HG02588 (cell line): ENCODE data around the gene PWWP2A.

Source experiments
- ATAC-seq: cut with Tn5 transposase; IDR thresholded peaks from one replicate; pipeline ENCODE4 v1.9.1; 2021; ENCODE audit warnings: mild to moderate bottlenecking, moderate library complexity; ENCODE audit not compliant: unreplicated experiment

The PWWP2A gene

GRCh38 chr5:160133918-160134304, 14.7 kb upstream of the PWWP2A start:
- no peak for ATAC-seq

- ATAC-seq = no peak
Measured at GRCh38 chr5:160133071-160133917, 14.0 kb upstream of the PWWP2A start.

DNA sequence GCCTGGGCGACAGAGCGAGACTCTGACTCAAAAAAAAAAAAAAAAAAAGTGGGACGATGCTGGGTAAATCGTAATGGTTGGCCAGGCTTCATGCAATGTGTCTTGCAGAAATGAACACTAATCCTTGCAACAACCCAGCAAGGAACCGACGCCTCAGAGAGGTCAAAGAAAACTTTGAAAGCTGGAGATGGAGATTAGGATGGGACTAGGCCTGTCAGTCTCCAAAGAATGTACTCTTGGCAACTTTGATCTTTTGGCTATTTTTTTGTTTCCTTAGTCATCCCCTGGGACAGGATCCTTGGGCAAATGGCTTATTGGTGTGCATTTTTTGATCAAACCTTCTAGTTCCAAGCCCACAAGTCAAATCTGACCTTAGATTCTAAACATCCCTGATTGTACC, 10.6 kb upstream of the PWWP2A start:
- no peak for ATAC-seq

DNA sequence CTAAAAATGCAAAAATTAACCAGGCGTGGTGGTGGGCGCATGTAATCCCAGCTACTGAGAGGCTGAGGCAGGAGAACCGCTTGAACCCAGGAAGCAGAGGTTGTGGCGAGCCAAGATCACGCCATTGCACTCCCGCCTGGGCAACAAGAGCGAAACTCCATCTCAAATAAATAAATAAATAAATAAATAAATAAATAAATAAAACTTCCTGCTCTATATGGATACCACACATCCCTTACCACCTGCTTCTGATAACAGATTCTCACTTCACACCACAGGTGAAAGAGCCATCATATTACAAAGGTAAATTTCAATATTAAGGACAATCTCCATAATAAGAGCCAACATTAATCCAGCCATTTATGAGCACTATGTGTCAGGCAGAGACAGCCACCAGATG, 9.4 kb upstream of the PWWP2A start:
- ATAC-seq = no peak

DNA sequence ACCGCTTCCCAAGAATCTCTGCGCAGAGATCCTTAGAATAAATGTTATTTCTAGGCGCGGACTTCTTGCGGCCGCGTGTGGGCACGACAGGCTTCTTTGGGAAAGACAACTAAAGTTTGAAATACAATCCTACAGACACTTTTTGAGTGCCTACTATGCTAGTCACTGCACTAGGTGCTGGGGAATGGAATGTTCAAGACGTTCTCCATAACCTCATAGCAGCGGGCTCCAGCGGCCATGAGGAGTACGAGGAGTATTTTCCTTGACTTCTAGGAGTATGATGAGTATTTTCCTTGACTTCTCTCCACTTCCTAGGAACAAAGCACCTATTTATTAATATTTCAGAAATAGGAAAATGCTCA, 636 bp upstream of the PWWP2A start:
- ATAC-seq = peak; percentile 3

- peak; percentile 26 for ATAC-seq
Measured at GRCh38 chr5:160118349-160119141, 705 bp downstream of the PWWP2A start.

DNA sequence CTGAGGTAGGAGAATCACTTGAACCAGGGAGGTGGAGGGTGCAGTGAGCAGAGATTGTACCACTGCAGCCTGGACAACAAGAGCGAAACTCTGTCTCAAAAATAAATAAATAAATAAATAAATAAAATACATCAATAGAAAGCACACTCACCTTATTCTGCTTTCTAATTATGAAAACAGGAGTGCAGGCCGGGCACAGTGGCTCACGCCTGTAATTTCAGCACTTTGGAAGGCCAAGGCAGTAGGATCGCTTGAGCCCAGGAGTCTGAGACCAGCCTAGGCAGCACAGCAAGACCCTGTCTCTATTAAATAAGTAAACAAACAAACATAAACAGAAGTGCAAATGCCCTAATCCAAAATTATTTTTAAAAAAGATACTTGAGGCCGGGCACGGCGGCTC, 2.3 kb downstream of the PWWP2A start:
- no peak for ATAC-seq

DNA sequence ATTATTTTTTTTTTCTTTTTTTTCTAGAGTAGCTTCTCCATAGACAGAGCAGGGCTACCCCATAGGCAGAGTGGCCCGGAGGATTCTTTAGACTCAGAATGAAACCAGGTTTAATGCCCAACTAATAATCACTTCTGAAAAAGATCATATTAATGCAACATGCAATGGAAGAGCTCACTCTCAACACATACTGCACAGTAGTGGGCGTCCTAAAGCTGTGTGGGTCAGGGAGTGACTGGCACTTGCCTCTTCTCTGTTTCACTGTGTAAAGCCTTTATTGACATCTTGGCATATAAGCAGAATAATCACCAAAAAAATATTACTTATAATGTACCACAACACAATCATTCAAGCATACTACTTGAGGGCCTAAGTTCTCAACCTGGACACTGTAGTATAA, 11.1 kb downstream of the PWWP2A start:
- ATAC-seq = no peak

DNA sequence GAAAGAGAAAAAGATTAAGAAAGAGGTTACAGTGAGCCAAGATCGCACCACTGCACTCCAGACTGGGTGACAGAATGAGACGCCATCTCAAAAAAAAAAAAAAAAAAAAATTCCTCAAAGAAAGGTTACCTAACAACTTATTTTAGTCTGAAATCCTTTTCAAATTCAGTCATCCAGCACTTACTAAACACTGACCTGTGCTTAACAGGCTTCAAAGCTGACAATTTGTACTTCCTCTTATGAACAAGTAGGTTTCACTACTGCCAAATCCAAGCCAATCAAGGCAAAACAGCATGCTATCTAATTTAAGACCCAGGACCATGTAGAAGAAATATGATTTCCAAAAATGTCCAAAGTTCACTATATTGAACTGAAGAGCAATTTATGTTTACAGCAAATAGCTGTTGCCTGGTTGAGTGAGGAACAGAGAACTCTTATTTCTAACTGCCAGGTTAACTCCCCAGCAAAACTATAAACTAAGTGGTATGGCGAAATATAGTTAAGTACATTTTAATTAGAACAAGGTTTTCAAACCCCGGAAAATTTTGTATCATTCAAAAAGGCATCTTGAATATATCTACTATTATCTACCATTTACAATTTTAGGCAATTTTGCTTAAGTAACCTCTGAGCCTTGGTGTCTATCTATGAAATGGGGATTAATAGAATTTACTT, 13.4 kb downstream of the PWWP2A start:
- ATAC-seq = peak; percentile 73

DNA sequence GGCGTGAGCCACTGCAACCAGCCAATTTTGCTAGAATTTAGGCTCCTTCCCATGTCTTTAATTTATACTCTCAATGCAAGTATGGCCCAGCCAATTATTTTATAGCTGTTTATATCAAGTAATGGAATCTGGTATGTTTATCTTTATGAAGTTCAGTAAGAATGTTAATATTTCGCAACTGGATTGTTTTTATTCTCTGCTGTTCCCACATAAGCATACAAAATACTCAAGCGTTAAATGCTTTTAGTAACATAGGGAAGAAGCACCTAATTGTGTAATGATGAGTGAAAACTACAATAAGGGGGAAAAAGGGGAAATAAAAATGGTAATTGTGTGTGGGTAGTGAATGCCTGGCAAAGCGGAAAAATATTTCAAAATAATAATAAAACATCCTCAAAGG, 21.3 kb downstream of the PWWP2A start:
- no peak for ATAC-seq

DNA sequence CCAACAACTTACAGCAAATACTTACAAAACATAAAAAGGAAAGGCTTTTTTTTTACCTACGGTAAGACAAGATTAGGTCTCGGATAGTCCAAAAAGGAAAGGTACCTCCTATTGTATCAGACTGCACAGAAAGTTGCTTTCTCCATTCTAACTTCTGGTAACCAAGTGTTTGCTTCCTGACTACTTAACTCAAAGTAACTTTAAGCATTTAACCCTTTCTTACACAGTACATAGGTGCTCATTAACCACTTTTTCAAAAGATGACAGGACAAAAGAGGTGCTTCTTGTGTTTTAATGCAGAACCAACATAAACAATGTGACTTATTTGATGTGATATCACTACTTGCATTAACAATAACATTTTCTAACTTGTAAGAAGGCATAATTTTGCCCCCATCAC, 23.1 kb downstream of the PWWP2A start:
- ATAC-seq = no peak

- peak; percentile 73 for ATAC-seq
Measured at GRCh38 chr5:160092960-160093707, 26.1 kb downstream of the PWWP2A start.

DNA sequence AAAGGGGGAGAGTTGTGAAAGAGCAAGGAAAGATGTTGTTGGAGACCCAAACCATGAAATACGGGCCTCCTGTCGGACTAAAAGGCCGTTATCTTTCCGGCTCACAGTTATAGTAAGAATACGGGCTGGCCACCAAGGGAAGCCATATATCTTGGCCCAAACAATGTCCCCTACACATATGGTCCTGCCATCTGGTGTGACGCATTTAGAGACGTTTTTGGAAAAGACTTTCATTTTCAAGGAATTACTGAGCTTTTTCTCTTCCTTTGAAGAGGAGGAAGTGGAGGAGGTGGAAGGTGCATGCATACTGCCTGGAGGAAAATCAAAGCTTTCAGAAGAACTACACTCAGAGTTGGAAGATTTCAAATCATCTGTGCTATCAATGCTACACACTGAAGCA, 26.7 kb downstream of the PWWP2A start:
- no peak for ATAC-seq

GRCh38 chr5:160090059-160090458, 29.2 kb downstream of the PWWP2A start:
- ATAC-seq = no peak

DNA sequence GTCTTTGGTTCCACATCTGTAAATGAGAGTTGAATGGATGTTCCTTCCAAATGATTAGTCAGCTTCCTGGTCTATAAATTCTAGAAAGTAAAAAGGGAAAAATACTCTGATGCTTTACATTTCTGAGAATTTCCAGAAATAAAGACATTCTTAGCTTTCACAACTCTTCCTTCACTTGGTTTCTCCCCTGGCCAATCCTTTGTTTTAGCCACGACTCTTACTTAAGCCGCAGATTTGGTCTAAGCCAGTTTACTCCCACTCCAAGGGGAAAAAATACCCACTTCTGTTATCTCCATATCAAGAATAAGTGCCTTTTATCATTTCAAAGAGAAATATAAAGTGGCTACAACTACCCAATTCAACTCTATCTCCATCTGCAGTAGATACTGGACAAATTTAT, 29.7 kb downstream of the PWWP2A start:
- ATAC-seq = no peak

- ATAC-seq = no peak
Measured at GRCh38 chr5:160088805-160089204, 30.4 kb downstream of the PWWP2A start.

GRCh38 chr5:160087199-160087598, 32.1 kb downstream of the PWWP2A start:
- ATAC-seq = no peak

DNA sequence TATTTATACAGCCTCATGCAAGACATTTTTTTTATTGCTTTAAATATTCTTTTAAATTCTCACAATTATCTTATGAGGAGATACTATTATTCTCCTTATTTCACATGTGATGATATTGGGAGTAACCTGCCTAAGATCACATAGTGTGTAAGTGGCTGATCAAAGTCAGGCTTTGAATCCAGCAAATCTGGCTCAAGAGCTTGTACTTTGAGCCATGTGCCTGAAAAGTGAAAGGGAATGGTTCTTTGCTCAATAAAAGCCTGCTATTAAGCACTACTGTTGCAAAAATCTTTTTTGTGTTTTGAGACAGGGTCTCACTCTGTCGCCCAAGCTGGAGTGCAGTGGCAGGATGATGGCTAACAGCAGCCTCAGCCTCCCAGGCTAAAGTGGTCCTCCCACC, 35.1 kb downstream of the PWWP2A start:
- no peak for ATAC-seq

DNA sequence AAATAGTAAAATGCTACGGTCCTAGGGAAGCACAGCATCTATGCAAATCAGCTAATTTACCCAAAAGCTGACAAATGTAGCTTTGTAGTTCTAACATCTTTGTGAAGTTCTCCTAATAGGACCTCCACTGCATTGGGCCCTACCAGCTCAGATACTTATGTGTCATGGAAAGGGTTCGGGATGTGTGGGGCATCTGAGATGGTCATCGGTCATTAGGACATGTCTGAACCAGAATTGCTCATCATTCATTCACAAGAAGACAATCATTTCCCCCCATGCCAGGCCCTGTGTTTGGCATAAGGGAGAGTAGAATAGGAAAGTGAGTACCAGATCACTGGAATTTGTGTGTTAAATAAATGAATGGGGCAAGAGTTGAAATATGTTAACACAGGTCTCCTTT, 35.7 kb downstream of the PWWP2A start:
- no peak for ATAC-seq

DNA sequence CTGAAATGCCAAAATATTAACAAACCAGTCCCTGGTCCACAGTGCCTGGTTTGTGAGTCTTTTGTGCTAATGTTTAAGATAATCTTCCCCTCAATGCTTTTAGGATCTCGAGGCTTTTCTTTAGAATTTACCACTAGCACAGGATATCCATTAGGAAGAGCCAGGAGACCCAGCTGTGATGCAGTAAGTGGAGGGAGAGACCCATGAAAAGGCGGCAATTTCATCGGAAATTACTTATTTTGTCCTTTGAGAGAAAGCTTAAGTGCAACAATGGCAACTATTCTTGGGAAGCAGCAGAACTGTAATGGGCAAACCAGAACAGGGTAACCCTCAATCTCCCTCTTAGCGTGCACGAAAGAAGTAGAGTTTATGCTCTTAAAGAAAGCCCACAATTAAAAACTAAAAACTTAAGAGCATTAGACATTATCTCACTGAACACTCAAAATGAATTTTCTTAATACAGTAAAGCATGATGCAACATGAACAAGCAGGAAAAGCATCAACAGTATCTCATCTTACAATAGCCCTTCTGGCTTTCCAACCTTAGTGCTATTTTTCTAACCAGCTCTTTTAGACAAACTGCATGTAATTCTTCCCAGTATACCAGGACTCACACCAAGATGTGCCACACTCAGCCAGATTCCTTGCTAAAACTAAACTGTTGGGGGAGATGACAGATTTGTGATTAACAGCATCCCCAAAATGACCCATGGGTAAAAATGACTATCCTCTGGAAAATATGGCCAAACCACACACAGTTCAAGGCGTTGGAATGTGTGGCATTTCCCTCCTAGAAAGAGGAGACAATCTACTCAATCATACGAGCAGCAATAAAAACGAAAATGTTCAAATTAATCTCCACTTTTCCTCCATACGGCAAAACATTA, 36.4 kb downstream of the PWWP2A start:
- no peak for ATAC-seq
